Activated naive CD8-positive, alpha-beta T cell treated with anti-CD3 and anti-CD28 coated beads, Interleukin-2, amount 50 U/mL, for 16 hours (primary cell): ENCODE data around the gene PCIF1.
"Not testable (repeated sequence)": the region's sequence is repeated elsewhere in the genome, so short reads cannot be mapped to it uniquely, and the experiment has no call there.

Experiments used
- DNase-seq: peaks from one replicate; pipeline ENCODE4 v3.0.0-alpha.2; 2020; ENCODE audit warnings: low read depth, low spot score

Gene PCIF1

GRCh38 chr20:45947110-45947866 is 12.8 kb downstream of the PCIF1 start:
- no peak for DNase-seq

GRCh38 chr20:45948261-45948733 is 13.8 kb downstream of the PCIF1 start:
- DNase-seq = no peak

GRCh38 chr20:45948742-45949541 is 14.5 kb downstream of the PCIF1 start:
- no peak for DNase-seq

DNA sequence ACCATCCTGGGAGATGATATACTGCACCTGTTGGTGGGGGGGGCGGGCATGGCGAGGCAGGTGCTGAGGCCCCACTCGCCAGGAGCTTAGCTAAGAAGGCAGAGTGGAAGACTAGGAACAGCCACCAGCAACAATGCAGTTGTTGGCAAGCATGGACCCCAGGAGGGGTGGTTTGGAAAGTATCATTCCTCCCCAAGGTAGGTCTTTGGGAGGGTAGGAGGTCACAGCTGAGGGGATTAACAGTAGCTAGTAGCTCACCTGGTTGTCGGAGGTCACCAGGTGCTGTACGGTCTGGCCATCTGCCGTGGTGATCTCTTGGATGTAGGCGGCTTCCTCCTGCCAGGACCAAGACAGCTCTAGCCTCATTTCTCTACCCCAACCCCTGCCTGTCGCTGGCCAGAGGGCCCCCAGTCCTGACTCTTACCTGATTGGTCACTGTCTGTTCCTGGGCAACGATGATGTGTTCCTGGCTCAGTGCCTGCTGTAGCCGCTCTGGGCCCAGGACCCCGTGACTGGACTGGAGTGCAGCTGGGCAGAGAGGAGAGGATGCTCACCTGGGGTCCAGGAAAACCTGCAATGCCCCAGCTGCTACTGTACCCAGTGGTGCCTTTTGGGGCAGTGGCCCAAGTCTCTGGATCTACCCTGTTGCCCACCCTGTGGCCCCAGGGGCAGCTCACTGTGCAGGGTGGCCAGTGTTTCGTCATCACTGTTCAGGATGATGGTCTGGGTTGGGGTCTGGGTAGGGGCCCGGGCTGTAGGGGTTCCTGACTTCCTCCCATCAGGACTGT is 15.3 kb downstream of the PCIF1 start:
- no peak for DNase-seq

- DNase-seq = no peak
Observed at GRCh38 chr20:45950330-45950646, 15.8 kb downstream of the PCIF1 start.

GRCh38 chr20:45951925-45952834 is 17.7 kb downstream of the PCIF1 start:
- no peak for DNase-seq

- no peak for DNase-seq
Observed at GRCh38 chr20:45952861-45953260, 18.4 kb downstream of the PCIF1 start.

- DNase-seq = no peak
Observed at GRCh38 chr20:45953672-45954071, 19.2 kb downstream of the PCIF1 start.

- DNase-seq = not testable (repeated sequence)
Observed at GRCh38 chr20:45956326-45956725, 21.8 kb downstream of the PCIF1 start.

DNA sequence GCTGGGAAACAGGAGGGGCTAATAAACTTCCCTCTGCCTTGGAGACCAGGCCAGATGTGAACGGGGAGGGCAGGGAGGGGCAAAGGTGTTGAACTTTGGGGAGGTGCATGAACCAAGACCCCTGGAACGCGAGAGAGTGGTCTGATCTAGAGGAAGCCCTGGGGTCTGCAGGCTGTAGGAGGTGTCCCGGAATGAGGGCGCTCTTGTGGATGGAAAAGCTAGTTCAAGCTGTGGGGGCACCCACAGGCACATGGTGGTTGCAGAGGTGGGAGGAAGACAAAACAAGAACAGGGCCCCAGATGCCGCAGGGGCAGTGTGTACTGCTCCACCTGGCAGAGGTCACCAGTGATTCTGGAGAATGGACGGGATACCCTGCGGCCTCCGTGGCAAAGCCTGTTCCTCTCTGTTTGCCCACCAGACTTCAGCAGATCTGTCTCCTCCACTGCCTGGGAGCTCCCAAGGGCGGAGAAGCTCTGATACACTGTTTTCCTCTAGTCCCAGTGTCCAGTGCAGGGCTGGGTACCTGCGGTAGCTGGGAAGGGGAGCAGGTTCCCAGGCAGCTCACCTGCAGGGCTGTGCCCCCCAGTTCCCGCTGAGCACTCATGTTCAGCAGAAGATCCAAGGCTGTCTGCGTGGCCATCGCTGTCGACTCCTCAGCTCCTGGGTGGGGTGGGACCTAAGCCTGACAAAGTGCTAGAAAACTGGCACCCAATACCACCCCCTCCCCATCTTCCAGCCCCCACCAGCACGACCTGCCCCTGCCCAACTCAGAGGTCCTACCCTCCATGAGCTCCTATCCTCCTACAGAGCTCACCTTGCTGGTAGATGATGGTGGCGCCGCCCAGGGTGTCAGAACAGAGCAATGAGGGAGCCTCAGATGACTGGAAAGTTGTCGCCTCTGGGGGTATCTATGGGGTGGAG is 22.8 kb downstream of the PCIF1 start:
- no peak for DNase-seq

- no peak for DNase-seq
Observed at GRCh38 chr20:45958593-45958992, 24.1 kb downstream of the PCIF1 start.

DNA sequence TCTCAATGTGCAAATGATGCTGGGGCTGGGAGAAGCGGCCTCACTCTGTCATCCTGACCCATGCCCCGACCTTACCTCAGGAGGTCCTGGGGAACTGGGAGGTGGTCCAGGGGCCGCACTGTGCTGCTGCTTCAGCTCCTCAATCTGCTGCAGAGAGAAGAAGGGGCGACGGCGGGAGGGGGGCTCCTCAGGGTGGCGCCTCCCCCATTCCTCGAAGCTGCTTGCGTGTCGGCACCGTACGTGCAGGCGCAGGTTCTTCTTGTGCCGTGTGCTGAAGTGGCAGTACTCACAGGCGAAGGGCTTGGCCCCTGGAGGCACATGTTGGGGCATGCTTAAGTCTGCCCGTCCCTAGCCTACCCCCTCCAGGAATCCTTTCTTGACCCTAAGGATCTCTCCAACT is 24.6 kb downstream of the PCIF1 start:
- DNase-seq = no peak

DNA sequence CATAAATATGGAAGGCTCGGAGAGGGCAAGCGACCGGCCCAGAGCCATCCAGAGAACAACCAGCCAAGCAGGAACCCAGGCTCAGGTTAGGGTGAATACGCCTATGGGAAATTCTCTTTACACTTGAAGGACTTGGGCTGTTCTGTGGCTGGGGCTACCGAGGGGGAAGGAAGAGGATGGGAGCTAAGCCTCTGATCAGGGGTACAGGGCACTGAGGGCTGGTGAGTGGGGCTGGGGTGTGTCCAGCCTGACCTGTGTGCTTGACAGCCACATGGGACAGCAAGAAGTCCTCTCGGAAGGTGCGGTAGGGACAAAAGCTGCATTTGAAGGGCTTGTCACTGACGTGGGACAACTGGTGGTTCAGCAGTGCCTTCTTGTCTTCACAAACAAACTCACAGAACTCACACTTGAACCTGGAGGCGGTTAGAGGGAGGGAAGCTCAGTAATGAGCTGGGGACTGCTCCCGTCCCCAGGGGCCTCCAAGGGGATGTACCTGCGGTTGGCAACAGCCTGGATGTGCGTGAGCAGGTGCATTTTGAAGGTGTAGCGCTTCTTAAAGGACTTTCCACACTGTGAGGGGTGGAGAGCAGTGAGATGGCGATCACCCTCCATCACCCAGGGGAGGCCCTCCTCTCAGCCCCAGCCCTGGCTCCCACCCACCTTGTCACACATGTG is 25.6 kb downstream of the PCIF1 start:
- DNase-seq = no peak

DNA sequence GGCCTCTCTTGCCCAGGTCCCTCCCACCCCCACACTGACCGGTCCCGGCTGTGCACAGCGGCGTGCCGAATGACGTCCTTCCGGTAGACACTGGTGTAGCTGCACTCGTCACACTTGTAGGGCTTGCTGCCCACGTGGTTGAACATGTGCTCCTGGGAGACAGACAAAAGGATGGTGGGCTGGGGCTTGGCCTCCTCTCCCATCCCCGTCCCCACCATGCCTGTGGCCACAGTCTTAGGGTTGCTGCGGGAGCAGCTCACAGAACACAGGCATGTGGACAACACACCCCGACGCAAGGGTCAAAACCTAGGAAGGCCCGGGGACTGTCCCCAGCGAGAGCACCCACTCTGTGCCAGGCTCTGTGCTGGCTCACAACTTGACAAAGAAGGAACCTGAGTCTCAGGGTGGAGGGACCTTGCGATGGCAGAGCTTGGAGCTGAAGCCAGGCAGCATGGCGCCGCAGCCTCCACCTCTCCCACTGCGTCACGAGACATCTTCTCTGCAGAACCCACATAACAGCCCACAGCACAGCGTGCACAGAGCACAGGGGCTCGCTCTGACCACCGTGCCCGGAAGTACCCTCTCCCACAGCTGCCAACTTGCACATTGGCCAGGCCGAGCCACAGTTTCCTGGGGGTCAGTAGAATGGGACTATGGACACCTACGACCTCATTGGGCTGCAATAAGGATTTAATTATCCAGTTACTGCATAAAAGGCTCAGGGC is 27.7 kb downstream of the PCIF1 start:
- DNase-seq = no peak

DNA sequence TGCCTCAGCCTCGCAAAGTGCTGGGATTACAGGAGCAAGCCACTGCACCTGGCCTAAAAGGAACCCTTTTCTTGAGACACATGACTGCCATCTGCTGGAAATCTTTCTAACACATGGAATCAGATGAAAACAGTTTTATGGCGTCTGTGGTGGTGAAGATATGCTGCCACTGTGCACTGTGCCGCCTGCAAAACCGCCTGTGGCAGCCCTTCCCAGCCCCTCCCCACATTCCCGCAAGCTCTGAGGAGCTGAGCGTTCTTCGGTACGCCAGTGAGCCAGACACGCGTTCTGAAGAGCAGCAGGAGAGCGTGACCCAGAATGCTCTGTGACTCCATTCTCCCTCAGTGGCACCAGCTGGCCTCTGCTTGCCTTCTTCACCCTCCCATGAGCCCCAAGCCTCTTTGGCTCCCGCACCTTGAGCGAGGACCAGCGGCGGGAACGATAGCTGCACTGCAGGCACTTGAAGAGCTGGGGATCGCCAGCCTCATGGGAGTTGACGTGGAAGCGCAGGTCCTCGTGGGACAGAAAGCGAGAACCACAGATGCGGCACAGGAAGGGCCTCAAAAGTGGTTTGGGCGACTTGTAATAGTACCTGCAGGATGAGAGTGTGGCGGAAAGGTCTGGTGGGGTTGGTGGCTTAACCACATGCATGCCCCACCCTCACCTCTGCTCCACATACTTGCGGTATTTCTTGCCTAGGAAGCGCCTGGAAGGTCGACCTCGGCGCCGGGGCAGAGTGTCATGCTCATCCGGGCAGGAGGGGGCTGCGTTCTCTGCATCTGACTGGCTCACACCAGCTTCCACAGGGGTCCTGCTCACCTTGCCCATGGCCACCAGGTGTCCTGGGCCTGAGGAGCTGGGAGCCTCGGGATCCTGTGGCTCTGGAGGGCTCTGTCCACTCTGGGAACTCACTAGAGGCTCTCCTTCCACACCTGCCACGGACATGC is 28.8 kb downstream of the PCIF1 start:
- DNase-seq = no peak

- no peak for DNase-seq
Observed at GRCh38 chr20:45964006-45964400, 29.5 kb downstream of the PCIF1 start.

GRCh38 chr20:45965169-45966002 is 30.9 kb downstream of the PCIF1 start:
- DNase-seq = no peak
